Measurements from ENCODE around the gene NOP14.
A peak's percentile ranks its signal among the peaks of the same experiment; 100 is the strongest.
"Not testable (repeated sequence)": the region's sequence is repeated elsewhere in the genome, so short reads cannot be mapped to it uniquely, and the experiment has no call there.

NOP14 gene

DNA sequence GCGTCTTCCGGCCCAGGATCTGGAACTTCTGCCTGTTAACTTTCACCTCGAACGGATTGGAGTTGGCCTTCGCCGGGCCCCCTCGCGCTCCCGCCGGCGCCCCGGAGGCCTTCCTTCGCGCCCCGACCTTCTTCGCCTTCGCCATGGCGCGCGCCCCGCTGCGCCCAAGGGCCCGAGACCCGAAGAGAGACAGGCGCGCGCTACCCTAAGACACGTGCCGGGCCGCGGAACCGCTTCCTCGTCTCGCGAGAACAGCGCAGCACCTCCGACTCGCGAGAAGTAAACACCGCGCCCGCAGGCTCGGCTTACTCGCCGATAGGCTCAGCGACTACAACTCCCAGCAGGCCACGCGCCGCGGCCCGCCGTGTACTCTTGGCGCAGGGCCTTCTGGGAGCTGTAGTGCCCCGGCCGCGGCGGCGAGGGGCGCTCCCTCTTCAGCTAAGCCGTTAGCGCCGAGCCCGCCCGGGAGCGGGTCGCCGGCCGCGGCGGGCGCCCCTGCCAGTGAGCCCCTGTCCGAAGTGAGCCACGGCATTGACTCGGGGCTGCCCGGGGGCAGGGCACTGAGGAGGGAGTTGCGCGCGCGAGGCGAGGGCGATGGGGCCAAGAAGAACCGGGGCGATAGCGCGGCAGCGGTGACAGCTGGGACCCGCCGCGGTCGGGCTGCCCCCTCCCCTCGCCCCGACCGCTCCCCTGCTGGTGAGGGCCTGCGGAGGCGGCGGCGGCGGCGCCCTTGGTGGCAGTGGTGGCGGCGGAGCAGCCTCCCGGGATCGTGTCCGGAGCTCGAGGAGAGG lies at the start of gene NOP14, which contains the start of gene GRK4:
NOP14 (minus strand) TSS at position 232 of the 791 bp plus-strand sequence; CDS start at position 145, 87 bp downstream.
GRK4 (plus strand) TSS at position 397 of the 791 bp plus-strand sequence. CDS start 500 bp downstream, outside the sequence.
- DNase-seq: peak; percentile 88

DNA sequence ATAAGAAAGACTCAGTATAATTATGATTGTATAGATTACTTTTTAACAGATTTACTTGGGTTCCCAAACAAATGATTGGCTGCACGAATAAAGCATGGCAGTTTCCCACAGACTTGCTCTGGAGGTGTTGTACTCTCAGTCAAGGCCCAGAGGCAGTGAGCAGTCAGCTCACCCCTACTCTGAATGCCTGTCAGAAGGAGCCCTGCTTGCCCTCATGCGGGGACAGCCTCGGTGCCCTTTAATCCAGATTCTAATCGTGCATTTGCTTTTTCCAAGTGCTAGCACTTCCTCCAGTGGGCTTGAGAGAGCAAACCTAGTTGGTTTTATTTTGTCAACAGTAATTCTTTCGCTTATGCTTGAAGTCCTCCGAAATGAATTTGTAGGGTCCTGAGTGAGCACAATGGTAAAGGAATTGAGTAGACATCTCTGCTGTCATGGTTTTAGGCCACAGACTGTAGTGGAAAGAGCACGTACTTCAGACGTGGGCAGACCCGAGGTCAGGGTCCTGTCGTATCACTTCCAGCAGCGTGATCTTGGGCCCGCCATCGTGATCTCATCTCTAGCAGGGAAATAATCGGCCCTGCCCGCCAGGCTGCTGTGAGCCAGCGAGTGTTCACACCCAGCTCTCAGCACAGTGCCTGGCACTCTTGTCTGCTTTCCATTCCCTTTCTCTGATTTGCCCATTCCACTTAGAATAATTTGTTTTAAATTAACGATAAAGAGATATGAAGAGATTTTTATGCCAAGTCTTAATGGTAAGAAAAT lies 48.4 kb upstream of the NOP14 start:
- DNase-seq: no peak

DNA sequence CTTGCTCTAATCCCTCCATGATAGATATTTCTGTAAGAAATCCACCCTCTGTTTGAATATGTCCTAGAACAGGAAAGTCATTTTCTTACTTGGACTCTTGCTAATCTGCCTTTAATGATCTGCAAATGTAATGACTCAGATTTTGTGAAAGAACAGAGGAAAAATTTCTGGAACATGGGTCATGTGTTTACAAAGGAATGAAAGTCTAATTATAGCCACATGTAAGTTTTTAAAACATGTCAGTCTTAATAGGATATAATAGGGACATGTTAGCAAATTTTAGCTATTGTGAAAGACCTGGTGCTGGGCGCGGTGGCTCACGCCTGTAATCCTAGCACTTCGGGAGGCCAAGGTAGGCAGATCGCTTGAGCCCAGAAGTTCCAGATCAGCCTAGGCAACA lies 47.8 kb upstream of the NOP14 start:
- DNase-seq: no peak

DNA sequence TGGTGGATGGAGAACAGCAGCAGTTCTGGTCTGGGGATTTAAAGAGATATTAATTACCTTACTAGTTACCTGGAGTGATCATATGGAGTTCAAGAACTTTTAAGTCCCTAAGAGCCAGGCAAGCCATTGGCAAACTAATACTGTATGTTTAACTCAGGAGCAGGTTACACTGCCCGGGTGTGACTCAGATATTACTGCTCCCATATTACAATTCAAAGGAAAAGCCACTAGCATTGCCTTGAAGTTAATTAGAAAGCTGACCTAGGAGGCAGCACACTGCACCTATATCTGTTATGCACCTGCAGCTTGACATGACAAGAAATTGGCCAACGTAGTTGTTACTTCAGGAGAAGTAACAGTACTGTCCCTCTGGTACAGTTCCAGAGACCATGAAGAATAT lies 47.4 kb upstream of the NOP14 start:
- DNase-seq: no peak

DNA sequence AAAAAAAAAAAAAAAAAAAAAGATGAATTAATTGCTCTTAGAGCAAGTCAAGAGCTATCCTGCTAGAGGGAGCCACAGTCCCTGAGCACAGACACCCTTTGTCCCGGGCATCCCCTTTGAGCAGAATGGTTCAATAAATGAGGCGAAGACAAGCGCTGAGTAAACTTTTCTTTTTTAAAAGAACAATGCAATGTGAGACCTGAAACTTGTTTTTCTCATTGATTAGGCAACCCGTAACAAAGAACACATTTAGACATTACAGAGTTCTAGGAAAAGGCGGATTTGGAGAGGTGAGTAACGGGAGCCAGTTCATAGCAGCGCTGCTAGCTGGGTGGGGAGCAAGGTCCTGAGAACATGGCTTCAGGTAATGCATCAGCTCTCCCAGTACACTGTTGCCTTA lies 46.2 kb upstream of the NOP14 start:
- DNase-seq: no peak

DNA sequence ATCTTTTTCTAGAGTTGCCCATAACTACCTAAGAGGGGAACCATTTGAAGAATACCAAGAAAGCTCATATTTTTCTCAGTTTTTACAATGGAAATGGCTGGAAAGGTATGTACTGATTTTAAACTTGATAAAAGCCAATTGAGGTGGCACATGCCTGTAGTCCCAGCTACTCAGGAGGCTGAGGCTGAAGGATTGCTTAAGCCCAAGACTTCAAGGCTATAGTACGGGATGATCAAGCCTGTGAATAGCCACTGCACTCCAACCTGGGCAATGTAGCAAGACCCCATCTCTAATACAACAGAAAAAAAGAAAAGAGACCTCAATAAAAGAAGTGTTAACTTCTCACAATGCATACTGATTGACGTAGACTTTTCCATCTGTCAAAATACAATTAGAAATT lies 44.5 kb upstream of the NOP14 start:
- no peak for DNase-seq

DNA sequence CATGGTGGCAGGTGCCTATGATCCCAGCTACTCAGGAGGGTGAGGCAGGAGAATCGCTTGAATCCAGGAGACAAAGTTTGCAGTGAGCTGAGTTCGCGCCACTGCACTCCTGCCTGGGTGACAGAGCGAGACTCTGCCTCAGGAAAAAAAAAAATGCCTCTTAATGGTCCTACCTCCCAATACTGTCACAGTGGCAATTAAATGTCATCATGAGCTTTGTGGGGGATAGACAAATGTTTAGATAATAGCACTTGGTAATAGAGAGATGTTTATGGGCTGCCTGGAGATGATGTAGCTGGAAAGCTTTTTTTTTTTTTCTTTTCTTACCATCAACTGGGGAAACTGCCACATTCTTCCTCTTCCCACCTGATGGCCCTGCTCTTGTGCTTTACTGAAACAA lies 33.2 kb upstream of the NOP14 start:
- no peak for DNase-seq

DNA sequence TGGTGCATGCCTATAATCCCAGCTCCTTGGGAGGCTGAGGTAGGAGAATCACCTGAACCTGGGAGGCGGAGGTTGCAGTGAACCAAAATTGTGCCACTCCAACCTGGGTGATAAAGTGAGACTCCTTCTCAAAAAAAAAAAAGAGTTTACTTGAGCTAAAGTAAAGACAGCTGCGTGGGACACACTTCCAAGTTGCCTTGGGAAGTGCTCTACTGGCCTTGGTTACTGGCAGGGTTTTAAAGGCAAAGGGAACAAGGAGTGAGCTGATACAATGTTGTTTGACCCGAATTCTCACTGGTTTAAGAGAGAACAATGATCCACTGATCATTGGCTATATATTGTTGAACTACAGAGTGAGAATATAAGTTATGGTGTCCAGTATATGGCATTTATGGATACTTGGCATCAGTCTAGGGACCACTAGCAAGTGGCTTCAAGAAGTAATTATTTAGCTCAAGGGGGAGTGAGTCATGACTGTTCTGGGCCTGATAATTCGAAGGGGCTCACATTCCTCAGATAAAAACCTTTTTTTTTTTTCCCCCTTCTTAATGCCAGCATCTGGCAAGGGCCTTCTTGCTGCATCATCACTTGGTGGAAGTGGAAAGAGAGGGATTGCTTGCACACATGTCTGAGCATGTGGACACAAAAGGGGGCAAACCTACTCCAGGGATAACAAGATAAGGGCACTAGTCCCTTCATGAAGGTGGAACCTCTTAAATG lies 32.5 kb upstream of the NOP14 start:
- DNase-seq: no peak

DNA sequence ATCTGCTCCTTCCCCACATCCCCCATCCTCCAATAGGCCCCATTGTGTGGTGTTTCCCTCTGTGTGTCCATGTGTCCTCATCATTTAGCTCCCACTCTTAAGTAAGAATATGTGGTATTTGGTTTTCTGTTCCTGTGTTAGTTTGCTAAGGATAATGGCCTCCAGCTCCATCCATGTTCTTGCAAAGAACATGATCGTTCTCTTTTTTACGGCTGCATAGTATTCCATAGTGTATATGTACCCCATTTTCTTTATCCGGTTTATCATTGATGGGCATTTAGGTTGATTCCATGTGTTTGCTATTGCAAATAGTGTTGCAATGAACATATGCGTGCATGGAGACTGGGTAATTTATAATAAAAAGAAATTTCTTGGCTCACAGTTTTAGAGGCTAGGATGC lies 31.7 kb upstream of the NOP14 start:
- DNase-seq: no peak

DNA sequence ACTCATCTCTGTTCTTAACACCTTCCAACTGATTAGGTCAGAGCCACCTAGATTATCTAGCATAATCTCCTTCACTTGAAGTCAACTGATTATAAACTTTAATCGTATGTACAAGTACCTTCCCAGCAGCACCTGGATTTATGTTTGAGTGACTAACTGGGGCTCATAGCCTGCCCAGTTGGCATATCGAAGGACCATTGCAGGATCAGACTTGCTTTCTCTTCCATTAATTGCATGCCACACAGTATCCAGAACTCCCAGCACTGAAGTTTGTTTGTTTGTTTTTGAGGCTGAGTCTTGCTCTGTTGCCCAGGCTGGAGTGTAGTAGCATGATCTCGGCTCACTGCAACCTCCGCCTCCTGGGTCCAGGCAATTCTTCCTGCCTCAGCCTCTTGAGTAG lies 28.0 kb upstream of the NOP14 start:
- DNase-seq: no peak

DNA sequence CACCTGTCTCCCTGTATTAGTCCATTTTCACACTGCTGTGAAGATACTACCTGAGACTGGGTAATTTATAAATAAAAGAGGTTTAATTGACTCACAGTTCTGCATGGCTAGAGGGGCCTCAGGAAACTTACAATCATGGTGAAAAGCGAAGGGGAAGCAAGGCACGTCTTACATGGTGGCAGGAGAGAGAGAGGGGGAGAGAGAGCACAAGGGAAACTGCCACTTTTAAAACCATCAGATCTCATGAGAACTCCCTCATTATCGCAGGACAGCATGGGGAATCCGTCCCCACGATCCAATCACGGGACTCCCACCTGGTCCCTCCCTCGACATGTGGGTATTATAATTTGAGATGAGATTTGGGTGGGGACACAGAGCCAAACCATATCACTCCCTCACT lies 20.5 kb upstream of the NOP14 start:
- not testable (repeated sequence) for DNase-seq

DNA sequence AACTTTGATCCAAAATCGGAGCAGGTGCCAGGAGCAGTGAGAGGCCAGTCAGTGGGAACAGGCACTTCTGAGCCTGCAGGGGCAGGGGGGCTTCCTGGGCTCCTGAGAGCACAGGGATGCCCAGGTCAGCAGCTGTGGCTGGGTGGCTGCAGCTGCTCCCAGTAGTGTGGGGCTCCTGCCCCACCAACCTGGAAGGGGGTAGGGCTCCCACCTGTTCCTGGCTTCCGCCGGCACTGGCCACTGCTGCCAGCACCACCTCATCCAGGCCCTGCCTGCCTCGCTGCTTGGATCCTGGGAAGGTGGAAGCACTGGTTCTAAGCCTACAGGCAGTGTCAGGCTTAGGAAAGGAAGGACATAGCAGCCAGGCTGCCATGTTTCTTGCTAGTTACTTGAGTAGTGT lies 18.8 kb upstream of the NOP14 start:
- no peak for DNase-seq

DNA sequence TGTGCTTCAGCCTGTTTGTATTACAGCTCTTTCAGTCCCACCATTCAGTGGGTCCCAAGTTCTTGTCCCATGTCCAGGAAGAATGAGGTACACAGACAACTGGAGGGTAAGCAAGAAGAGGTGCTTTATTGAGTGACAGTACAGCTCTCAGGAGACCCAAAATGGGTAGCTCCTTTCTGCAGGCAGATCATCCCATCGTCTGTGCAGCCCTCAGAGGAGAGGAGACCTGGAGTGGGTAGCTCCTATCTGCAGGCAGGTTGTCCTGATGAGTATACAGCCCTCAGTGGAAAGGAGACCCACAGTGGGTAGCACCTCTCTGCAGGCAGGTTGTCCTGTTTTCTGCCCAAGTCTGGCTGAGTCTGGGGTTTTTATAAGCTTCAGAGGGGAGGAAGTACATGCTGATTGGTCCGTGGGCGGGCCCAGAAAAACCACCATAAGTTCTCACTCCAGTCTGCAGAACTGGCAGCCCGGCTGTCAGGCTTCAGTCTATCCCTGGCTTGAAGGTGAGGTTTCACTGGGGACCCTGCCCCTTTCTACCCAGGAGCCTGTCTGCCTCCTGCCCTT lies 18.1 kb upstream of the NOP14 start:
- no peak for DNase-seq

DNA sequence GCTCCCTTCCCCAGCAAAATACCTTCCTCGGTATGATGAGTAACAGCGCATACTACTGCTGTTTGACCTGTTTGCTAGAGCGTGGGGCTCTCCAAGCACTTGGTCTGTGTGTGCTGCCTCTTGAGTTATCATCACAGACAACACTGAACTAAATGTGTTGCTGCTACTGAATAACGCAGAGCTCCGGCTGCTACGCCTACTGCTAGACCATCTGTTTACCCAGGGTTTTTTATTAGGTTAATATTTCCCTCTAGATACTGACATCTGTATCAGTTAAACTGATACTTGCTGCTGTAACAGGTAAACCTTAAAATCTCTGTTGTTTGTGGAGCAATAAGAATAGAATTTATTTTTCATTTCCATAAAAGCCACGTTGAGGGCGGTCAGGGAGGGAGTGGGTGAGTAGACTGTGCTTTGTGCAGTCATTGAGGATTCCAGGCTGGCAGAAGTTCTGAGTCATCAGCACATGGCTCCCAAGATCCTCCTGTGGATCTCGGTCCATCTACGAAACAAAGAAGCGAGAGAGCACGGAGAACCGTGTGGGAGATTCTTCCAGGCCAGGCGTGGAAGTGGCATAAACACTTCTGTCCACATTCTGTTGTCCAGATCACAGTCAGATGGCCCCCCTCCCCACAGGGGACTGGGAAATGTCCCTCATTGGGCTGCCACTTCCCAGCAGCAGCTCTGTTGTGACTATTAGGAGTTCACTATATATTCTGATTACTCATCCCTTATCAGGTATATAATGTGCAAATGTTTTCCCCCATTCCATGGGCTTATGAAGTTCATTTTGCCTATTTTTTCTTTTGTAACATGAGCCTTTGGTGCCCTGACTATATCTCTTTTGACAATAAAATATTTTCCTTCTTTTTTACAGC lies 14.2 kb upstream of the NOP14 start:
- peak; percentile 24 for DNase-seq

DNA sequence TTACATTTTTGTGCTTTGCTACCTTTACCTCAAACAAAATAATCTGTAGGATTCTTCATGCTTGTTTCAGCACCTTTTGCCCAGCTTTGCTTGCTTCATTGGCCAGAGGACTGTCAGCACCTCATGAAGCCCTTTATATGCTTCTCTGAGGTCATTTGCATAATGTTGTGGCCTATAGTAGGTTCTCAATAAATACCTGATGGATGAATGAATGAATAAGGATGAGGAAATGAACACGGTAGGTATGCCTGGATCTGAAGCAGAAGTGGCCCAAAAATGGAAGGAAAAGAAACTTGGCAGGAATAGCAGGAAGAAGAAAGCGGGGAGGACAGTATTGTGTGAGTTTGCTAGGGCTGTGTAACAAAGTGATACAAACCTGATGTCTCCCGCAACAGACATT lies 8.1 kb upstream of the NOP14 start:
- DNase-seq: no peak

DNA sequence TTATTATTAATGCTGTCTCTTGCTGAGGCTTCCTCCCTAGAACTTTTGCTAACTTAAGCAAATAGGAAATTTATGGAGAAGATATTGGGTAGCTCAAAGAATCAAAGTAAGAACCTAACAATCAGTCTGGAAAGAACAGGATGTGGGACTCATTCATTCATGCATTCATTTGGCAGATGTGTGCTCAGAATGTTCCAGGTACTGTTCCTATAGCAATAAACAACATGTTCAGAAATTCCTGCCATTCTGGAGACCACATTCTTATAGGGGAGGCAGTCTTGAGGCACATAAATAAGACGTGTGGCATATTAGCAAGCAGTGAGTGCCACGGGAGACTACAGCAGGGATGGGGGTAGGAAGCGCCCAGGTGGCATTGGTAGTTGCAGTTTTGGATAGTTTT lies 5.2 kb upstream of the NOP14 start:
- no peak for DNase-seq

DNA sequence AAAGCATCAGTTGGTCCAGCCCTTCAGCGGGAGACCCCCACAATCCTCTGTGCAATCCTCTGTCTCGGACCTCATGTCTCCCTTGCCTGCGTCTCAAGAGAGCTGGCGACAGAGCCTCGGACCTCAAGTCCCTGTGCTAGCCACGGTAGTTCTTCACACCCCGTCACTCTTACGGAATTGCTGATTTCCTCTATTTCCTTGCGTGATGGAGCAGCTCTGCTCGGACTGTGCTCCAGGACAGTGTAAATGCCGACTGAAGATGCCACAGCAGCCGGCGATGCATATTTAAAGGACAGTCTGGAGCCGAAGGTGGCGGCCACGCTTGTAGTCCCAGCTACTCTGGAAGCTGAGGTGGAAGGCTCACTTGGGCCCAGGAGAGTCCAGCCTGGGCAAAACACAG lies 2.1 kb upstream of the NOP14 start:
- no peak for DNase-seq

DNA sequence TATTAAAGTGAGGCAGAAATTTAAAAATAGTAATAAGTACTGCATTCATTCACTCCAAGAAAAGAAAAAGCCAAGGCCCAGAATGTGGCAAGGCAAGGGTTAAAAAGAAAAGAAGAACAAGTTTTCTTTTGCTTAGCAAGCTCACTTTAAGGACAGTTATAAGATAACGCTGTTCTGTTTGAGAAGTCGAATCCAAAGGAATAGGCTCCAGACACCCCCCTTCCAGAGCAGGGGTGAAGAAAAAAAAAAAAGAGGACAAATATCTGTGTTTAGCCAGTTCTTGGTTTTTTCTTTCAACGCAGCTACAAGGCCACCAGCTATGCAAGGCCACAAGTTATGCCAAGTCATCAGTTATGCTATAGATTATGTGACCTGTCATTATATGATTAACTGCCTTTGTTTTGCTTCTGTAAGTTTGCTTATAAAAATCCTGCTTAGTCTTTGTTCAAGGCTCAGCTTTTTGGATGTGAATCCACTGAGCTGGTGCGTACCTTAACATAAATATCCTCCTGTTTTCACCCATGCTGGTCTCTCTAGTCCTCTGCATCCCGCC lies 1.6 kb upstream of the NOP14 start:
- DNase-seq: no peak

DNA sequence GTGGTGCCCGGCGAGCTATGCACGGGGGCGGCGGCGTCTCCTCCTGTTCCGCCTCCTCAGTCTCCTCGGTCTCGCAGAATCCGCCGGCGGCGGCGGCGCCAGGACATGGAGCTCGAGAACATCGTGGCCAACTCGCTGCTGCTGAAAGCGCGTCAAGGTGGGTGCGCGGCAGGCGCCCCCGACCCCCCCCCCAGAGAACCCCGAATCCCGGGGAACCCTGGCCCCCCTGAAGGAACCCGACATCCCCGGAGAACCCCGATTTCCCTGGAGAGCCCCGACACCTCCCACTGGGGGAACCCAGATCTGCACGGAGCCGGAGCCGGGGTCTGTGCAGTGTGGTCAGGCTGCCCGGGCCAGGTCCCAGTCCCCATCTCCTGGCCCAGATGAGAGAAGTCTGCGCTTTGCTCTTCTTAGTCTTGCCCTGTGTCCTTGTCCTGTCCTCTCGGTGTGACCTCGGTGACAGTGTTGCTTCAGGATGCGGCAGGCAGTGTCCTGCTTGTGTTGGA lies 813 bp upstream of the NOP14 start:
- DNase-seq: no peak

DNA sequence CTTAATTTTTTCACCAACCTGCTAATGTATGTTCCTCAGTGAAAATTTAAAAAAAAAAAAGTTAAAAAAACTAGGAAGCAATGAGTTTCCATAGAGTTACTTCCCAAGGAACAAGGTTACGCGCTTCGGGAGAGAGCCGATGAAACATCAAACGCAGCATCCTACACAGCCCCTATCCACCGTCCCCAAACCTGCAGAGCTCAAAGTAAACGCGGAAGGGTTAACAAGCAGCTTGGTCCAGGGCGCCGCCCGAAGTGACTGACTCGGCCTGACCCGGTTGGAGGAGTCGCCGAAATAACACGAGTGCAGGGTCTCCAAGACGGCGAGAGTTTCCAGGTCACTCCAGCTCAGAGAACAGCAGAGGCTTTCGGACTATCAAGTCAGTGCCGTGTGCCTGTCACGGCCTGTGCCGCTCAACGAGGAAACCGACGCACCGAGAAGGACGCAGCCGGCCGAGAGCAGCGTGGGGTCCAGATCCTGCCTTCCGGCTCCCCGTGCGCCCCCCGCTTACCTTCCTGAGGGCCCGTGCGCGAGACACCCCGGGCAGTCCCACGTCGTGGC lies 512 bp downstream of the NOP14 start:
- no peak for DNase-seq

DNA sequence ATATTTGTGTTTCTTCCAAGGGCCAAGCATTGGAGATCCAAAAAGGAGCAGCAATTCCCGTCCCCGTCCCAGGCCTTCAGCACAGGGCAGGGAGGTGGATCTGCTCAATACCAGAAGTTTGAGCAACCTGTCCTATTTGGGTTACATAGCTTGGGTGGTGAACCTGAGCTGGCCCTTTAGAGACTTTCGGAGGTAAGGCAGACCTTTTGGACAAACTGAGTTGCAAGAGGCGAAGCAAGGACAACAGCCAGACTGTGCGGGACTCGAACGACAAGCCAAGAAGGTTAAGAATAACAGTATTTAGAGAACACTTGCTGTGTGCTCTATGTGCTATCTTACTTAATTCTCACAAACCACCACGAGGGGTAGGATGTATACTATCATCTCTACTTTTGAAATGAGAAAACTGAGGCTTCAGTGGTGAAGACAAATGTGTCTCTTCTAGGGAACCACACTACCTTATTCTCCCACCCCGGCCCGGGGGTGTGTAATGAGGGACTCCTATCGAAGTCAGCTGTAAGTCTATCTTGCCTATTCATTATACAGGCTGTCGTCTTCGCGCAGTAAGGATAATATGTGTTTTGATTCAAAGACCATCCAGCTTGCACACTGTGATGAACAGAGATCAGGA lies 1.3 kb downstream of the NOP14 start:
- DNase-seq: no peak

Data from NCI-H1694 (cell line).